Peyer's patch (tissue), 4 donors: ENCODE data around the gene PEF1. TPM values are rescaled to one million over a fixed set of nuclear protein-coding genes. Genes with fewer than 3 reads are reported as not detected.

Experiments
- DNase-seq, 3 donors: peaks; one replicate each; pipeline ENCODE4 v3.0.0-alpha.2; 2017 to 2019
- H3K27ac ChIP-seq, 4 donors: fragments of 200-600 bp; sonication (generic); one replicate each; pipeline ENCODE4 v1.5.1; 2016 to 2019
- H3K27me3 ChIP-seq, 2 donors: fragments of 200-600 bp; sonication (generic); one replicate each; pipeline ENCODE4 v1.5.1; 2019
- H3K36me3 ChIP-seq, 3 donors: fragments of 200-600 bp; sonication (generic); one replicate each; pipeline ENCODE4 v1.5.1; 2016 to 2019
- H3K4me1 ChIP-seq, 4 donors: fragments of 200-600 bp; sonication (generic); one replicate each; pipeline ENCODE4 v1.5.1; 2016 to 2019
- H3K4me3 ChIP-seq, 4 donors: fragments of 200-600 bp; sonication (generic); 1 replicate in 3 of 4; 2 replicates in 1 of 4; pipeline ENCODE4 v1.5.1; 2016 to 2019; ENCODE audit warnings: mild to moderate bottlenecking in 1 of 4
- H3K9me3 ChIP-seq, 4 donors: fragments of 200-600 bp; sonication (generic); one replicate each; pipeline ENCODE4 v1.5.1; 2016 to 2019; ENCODE audit warnings: mild to moderate bottlenecking in 1 of 4
- POLR2A ChIP-seq, 2 donors: fragments of 450-650 bp; IDR thresholded peaks; one replicate each; pipeline ENCODE4 v1.5.1; 2017; ENCODE audit warnings: antibody characterized with exemption in 2 of 2, mild to moderate bottlenecking in 2 of 2, moderate library complexity in 2 of 2
- total RNA-seq, 4 donors: library from RNA; depleted of rRNA; stranded (reverse); fragments of >200 nt; gene quantifications; one replicate each; pipeline ENCODE4 v1.1.0, GENCODE V29; 2016
- TF ChIP-seq, protein P1 (sequence below), 6 experiments: fragments of 450-650 bp in 4 of 6; fragments of 200-600 bp in 2 of 6; sonication (generic) in 1 of 6; IDR thresholded peaks; one replicate each; pipeline ENCODE4 v1.5.1; 2017 to 2019; ENCODE audit warnings: antibody characterized with exemption in 6 of 6, mild to moderate bottlenecking in 3 of 6, moderate library complexity in 1 of 6

PEF1 gene
- total RNA-seq, 4 donors from 2014 or later = 49.5 to 116 (median 59.8) TPM

DNA sequence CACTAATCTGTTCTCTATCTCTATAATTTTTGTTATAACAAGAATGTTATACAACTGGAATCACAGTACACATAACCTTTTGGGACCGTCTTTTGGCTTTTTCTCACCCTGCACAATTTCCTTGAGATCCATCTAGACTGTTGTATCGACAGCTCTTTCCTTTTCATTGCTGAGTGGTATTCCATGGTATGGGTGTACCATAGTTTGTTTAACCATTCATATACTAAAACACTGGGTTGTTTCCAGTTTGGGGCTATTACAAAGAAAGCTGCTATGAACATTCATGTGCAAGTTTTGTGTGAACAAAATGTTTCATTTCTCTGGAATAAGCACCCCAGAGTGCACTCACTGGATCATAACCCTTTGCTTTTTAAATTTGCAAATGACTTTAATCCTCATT, 42.6 kb downstream of the PEF1 start:
- no peaks in the 10 kb centered on the region for H3K36me3 ChIP-seq
- H3K27ac ChIP-seq = no peak overlapping the region
- H3K4me3 ChIP-seq = no peak overlapping the region
- DNase-seq = no peak
- no peaks in the 10 kb centered on the region for H3K27me3 ChIP-seq
- H3K4me1 ChIP-seq = no peaks in the 10 kb centered on the region
- TF ChIP-seq, protein P1, sequence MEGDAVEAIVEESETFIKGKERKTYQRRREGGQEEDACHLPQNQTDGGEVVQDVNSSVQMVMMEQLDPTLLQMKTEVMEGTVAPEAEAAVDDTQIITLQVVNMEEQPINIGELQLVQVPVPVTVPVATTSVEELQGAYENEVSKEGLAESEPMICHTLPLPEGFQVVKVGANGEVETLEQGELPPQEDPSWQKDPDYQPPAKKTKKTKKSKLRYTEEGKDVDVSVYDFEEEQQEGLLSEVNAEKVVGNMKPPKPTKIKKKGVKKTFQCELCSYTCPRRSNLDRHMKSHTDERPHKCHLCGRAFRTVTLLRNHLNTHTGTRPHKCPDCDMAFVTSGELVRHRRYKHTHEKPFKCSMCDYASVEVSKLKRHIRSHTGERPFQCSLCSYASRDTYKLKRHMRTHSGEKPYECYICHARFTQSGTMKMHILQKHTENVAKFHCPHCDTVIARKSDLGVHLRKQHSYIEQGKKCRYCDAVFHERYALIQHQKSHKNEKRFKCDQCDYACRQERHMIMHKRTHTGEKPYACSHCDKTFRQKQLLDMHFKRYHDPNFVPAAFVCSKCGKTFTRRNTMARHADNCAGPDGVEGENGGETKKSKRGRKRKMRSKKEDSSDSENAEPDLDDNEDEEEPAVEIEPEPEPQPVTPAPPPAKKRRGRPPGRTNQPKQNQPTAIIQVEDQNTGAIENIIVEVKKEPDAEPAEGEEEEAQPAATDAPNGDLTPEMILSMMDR (IDR thresholded peaks at IDR 0.05) = no peak
- TF ChIP-seq POLR2A (IDR thresholded peaks at IDR 0.05) = no peak
- H3K9me3 ChIP-seq = no peaks in the 10 kb centered on the region

DNA sequence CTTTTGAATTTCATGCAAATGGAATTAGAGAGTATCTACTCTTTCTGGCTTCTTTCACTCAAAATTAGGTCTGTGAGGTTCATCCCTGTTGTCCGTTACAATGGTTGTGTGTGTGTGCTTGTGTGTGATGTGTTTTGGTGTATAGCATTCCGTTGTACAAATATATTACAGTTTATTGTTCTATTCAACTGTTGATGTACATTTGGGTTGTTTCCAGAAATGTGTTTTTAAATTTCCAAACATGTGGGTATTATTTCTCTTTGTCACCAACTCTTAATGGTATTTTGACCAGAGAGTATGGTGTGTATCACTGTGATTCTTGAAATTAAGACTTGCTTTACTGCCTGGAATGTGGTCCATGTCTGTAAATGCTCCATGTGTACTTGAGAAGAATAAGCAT, 44.0 kb downstream of the PEF1 start:
- H3K4me1 ChIP-seq = no peaks in the 10 kb centered on the region
- TF ChIP-seq POLR2A (IDR thresholded peaks at IDR 0.05) = no peak
- TF ChIP-seq, protein P1 (IDR thresholded peaks at IDR 0.05) = no peak
- H3K9me3 ChIP-seq = no peaks in the 10 kb centered on the region
- DNase-seq = no peak
- H3K27ac ChIP-seq = no peak overlapping the region
- H3K27me3 ChIP-seq = no peaks in the 10 kb centered on the region
- no peak overlapping the region for H3K4me3 ChIP-seq
- no peaks in the 10 kb centered on the region for H3K36me3 ChIP-seq

DNA sequence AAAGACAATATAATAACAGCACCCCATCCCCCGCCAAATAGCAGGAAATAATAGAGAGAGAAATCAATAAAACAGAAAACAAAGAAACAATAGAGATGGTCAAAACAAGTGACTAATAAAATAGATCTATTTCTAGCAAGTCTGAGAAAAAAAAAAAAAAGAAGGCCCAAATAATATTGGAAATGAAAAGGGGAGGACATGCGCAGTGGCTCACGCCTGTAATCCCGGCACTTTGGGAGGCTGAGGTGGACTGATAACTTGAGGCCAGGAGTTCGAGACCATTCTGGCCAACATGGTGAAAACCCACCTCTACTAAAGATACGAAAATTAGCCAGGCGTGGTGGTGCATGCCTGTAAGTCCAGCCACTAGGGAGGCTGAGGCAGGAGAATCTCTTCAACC, 45.7 kb downstream of the PEF1 start:
- no peaks in the 10 kb centered on the region for H3K36me3 ChIP-seq
- TF ChIP-seq, protein P1 (IDR thresholded peaks at IDR 0.05) = no peak
- no peak for TF ChIP-seq POLR2A (IDR thresholded peaks at IDR 0.05)
- H3K4me3 ChIP-seq = no peak overlapping the region
- no peaks in the 10 kb centered on the region for H3K9me3 ChIP-seq
- H3K4me1 ChIP-seq = no peaks in the 10 kb centered on the region
- DNase-seq = peak in 1 of 3 donors; percentile 10
- H3K27ac ChIP-seq = no peak overlapping the region
- no peaks in the 10 kb centered on the region for H3K27me3 ChIP-seq

DNA sequence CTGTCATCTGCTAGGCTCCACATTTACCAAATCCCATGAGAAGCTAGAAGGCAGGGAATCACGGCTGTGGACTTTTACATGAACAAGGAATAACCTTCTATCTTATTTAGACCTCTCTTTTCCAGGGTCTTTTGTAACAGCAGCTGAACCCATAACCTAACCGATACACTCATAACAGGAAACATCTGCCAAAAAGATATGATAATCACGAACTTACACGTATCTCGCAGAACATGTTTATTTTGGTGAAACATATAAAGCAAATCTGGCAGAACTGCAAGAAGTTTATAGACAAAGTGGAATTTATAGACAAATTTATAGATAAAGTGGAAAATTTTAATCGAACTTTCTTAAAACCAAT, 48.0 kb downstream of the PEF1 start:
- Histone ChIP-seq H3K4me1 (no peaks in the 10 kb centered on the region), H3K9me3 (no peaks in the 10 kb centered on the region), H3K4me3 (no peak overlapping the region), H3K27me3 (no peaks in the 10 kb centered on the region), H3K36me3 (no peaks in the 10 kb centered on the region), H3K27ac (no peak overlapping the region)
- DNase-seq = peak in 1 of 3 donors; percentile 10
- TF ChIP-seq POLR2A (IDR thresholded peaks at IDR 0.05) = no peak
- TF ChIP-seq, protein P1 (IDR thresholded peaks at IDR 0.05) = no peak

DNA sequence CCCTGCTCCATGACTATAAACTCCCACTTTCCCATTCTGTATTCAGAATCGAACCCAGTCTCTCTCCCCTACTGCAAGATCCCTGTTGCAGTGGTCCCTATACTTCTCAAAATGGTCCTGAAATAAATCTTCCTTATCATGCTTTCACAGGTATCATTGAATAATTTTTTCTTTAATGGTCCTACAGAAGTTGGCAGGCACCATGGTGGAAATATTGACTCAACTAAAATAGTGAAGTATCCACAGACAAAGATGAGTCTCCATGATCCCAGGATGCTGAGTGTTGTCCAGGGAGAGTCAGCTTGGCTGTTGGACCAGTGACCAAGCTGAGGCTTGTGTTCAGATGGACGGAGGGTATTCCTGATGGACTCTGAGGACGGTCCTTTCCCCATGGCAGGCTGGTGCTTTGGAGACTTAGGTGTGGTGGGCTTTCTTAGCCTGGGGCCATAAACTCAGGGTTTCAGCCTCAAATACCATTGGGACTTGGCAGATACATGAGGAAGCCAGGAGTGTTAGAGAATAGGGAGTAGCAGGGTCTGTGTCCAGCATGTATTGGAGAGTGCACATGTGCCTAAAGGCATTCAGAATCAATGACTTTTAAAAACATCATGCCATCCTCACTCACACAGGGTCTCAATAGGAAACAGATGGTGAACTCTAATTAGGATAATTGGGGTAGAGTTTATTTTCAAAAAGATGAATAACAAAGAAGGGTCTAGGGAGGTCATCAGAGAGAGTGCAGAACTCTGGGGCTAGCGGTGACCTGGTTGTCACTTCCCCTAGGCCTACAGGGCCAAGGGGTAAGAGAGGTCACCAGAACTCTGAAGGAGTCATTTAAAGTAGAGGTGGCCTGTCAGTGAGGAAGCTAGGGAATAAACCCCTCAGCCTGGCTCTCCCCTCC, 48.6 kb downstream of the PEF1 start:
- H3K4me3 ChIP-seq = no peak overlapping the region
- no peaks in the 10 kb centered on the region for H3K4me1 ChIP-seq
- no peak for DNase-seq
- no peaks in the 10 kb centered on the region for H3K27me3 ChIP-seq
- H3K27ac ChIP-seq = no peak overlapping the region
- TF ChIP-seq, protein P1 (IDR thresholded peaks at IDR 0.05) = no peak
- TF ChIP-seq POLR2A (IDR thresholded peaks at IDR 0.05) = no peak
- no peaks in the 10 kb centered on the region for H3K9me3 ChIP-seq
- H3K36me3 ChIP-seq = no peaks in the 10 kb centered on the region
